Activated T-cell treated with anti-CD3 and anti-CD28 coated beads, Interleukin-2, amount 50 U/mL, for 1 hour (primary cell): ENCODE measurements around the gene MYO3B.
"Not testable (repeated sequence)": the region's sequence is repeated elsewhere in the genome, so short reads cannot be mapped to it uniquely, and the experiment has no call there.

Source experiments
- DNase-seq: peaks from one replicate; pipeline ENCODE4 v3.0.0-alpha.2; 2020

Gene MYO3B

GRCh38 chr2:170446078-170446477 is 268.1 kb downstream of the MYO3B start:
- DNase-seq: no peak

DNA sequence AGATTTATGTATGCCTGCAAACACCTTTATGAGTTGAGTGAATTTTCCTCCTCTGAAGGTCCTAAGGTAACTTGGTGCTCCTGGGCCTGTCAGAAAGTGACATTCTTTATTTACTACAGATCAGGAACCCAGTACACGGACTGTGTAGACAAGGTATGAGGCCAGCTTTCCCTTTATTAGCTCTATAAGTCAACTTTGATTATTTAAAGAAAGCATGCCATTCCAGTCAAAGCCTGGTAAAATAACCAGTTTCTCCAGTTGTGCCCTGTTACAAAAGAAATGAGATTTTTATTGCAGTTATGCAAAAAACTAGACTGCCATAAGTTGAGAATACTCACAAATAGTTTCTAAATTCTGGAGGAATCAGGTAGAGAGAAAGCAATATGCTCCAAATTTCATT is 271.1 kb downstream of the MYO3B start:
- DNase-seq: no peak

DNA sequence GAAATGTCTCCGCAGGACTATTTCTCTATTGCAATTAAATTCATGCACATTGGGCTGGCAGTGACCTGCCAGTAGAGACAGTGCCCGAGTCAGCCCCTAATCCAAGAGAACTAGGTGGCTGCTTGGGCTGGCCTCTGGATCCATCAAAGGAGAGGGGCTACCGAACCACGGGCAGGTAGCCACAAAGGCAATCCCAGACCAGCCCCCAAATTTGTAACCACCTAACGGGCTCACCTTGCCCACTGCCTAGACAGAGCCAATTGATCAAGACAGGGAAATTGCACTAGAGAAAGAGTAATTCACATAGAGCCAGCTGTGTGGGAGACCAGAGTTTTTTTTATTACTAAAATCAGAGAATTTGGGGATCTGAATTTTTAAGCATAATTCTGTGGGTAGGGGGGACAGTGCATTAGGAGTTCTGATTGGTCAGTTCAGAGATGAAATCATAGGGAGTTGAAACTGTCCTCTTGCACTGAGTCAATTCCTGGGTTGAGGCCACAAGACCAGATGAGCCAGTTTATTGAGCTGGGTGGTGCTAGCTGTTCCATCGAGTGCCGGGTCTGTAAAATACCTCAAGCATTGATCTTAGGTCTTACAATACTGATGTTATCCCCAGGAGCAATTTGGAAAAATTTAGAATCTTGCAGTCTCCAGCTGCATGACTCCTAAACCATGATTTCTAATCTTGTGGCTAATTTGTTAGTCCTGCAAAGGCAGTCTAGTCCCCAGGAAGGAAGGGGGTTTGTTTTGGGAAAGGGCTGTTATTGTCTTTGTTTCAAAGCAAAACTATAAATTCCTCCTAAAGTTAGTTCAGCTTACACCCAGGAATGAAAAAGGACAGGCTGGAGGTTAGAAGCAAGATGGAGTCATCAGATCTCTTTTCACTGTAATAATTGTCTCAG is 276.8 kb downstream of the MYO3B start:
- DNase-seq: no peak

- DNase-seq: no peak
These were observed 277.9 kb downstream of the MYO3B start for GRCh38 chr2:170455617-170456426.

GRCh38 chr2:170456914-170457313 is 279.0 kb downstream of the MYO3B start:
- no peak for DNase-seq

DNA sequence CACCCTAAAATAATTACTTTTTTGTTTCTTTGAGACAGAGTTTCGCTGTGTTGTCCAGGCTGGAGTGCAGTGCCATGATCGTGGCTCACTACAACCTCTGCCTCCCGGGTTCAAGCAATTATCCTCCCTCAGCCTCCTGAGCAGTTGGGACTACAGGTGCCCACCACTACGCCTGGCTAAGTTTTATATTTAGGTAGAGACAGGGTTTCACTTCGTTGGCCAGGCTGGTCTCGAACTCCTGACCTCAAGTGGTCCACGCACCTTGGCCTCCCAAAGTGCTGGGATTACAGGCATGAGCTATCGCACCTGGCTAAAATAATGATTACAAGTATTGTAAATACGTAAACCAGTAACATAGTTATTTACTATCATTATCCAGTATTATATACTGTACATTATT is 279.8 kb downstream of the MYO3B start:
- DNase-seq: no peak

DNA sequence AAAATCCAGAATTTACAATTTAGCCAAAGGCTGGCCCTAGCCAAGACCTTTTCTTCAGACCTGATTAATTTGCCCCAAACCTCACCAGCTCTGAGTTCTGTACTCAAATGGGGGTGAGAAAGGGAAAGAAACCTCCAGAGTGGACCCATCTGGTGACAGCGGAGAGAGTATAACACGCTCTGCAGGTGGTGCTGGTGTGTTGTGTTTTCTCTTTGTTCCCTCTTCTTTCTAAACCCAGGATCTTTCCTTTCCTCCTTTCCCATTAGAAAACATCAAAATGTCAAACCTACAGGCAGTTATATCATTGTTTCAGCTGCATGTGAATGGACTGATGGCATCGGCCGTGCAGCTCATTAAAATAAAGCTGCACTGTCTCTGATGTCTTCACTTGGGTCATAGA is 283.9 kb downstream of the MYO3B start:
- no peak for DNase-seq

GRCh38 chr2:170462433-170463205 is 284.7 kb downstream of the MYO3B start:
- DNase-seq: no peak

- DNase-seq: no peak
These were observed 285.2 kb downstream of the MYO3B start for GRCh38 chr2:170463206-170463537.

DNA sequence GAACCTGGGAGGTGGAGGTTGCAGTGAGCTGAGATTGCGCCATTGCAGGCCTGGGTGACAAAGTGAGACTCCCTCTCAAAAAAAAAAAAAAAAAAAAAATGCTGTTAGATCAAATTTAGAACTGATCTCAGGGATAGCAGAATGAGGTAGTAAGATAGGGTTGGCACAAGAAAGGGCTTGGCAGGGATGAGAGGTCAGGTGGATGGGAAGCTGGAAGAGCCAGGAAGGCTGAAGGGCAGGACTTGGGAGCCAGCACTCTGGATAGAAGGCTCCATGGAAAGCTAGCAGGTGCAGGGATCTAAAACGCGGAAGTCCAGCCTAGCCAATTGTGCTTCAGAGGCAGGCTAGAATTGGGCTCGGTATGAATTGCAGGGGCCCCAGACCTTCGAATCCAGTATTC is 286.3 kb downstream of the MYO3B start:
- no peak for DNase-seq

DNA sequence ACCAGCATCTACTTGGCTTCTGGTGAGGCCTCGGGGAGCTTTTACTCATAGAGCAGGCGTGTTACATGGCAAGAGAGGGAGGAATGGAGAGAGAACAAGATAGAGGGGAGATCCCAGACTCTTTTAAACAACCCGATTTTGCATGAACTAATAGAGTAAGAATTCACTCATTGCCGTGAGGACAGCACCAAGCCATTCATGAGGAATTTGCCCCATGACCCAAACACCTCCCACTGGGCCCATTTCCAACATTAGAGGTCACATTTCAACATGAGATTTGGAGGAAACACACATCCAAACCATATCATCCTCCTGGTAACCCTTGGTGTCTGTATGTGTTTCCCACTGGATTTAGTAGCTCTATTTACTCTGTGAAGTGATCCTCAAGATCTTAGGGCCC is 287.3 kb downstream of the MYO3B start:
- no peak for DNase-seq

DNA sequence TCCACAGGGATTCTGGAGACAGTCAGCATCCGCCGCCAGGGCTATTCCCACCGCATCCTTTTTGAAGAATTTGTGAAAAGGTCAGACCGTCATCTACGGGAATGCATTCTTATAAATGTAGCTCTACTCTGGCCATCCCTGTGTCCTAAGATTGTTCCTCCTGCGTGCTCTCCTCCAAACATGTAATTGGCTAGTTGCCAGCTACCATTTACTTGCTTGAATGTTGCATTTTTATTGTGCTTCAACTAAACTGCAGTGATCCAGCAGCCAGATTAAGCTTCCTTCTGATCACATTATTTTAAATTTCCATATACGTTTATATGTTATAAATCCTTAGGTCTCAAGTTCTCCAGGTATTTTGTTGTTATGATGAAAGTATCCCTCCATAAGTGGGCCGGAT is 288.7 kb downstream of the MYO3B start:
- DNase-seq: no peak

- no peak for DNase-seq
These were observed 289.8 kb downstream of the MYO3B start for GRCh38 chr2:170467568-170468422.

DNA sequence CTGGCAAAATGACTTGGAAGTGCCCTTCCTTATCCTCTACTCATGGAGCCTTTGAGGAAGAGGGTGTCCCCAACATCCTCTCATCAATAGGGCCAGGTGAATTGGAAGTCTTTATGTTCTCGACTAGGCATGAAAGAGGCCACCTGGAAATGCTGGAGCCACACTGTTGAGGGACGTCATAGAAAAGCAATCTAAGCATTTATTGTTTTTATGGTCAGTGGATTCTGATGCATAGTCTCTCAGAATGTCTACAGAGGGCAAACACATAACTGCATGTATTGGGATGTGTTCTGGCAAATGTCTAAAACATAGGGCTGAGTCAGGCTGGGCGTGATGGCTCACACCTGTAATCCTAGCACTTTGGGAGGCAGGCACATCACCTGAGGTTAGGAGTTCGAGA is 290.6 kb downstream of the MYO3B start:
- DNase-seq: no peak

DNA sequence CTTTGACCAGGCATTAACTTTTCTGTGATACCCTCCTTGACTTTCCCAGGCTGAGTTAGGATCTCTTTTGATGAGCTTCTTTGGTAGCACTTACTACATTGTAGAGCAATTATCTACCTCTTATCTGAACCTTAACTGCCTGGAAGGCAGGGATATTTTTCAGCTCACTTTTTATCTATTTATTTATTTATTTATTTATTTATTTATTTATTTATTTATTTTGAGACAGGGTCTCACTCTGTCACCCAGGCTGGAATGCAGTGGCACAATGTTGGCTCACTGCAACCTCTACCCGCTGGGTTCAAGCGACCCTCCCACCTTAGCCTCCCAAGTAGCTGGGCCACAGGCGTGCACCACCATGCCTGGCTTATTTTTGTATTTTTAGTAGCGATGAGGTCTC is 294.6 kb downstream of the MYO3B start:
- DNase-seq: not testable (repeated sequence)

DNA sequence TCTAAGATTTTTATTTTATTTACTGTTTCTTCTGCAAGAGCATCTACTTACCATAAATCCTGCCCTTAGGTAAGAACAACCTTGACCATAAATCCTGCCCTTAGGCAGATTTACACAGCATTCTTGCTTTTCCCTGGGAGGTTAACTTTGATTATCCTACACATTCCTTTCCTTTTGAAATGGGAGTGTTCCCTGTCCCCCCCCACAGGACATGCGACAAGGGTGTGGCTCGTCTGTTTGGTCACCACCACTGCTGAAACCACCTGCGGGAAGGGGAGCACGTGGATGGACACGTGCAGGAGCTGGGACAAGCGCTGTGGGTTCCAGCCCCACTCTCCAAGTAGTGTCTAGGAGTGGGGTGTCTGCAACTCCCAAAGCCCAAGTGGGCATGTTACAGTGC is 297.9 kb downstream of the MYO3B start:
- DNase-seq: no peak

DNA sequence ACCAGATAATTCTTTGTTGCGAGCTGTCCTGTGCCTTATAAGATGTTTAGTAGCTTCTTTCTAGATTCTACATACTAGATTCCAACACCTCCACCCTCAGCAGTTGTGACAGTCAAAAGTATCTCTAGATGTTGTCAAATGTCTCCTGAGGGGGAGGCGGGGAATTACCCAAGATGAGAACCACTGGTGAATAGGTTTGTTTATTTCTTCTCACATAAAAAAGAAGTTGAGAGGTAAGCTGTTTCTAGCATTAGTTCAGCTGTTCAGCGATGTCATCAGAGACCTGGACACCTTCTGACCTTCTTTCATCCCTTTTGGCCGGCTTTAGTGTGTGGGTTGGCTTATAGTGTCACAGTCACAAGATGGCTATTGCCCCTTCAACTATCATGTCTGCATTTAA is 299.7 kb downstream of the MYO3B start:
- DNase-seq: no peak

GRCh38 chr2:170481201-170481600 is 303.3 kb downstream of the MYO3B start:
- no peak for DNase-seq

- DNase-seq: no peak
These were observed 306.6 kb downstream of the MYO3B start for GRCh38 chr2:170484552-170484951.

DNA sequence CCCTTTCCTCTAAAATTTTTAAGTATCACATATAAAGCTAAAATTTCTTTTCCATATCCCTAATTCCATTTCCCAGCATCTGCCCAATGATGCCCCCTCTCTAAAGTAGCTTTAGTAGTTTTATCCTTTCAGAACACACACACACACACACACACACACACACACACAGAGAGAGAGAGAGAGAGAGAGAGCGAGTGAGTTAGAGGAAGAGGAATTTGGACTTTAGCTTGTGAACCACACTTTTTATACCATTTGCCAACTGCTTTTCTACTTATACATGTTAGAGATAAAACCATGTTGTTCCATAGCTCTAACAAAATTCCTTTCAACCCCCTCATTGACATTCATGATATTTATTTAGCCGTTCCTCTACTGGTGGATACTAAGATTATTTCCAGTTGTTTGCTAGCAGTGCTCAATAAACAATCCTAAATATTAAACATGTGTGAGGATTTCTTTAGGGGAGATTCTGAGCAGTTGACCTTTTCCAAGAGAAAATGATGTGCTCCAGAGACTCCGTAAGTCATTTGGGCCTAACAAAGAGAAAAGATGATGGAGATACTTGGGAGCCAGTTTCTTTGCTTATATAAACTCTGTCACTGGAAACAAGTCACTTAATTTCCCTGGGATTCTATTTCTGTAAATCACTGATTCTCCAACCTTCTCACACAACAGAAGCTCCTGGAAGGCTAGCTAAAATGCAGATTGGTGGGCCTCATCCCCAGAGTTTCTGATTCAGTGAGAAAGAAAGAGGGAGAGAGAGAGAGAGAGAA is 307.5 kb downstream of the MYO3B start:
- no peak for DNase-seq

- DNase-seq: no peak
These were observed 308.8 kb downstream of the MYO3B start for GRCh38 chr2:170486730-170487129.

DNA sequence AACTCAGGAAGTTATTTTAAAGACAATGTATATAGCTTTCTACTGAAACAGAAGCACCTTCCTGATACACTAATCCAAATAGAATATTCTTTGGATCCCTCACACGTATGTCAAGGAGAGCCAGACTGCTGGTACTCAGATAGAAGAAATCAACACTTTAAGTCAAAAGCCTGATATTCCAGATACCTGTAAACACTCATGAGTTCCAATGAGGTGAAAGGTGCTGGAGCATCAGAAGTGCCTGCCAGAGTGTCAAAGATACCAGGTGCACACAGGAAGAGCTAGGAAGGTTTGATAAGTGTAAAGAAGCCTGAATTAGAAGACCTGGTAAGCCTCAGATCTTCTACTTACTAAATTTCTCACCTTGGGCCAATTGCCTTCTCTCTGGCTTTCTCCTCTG is 310.9 kb downstream of the MYO3B start:
- no peak for DNase-seq
